Stimulated activated CD8-positive, alpha-beta memory T cell treated with anti-CD3 and anti-CD28 coated beads, Interleukin-7, amount 100 ng/mL, for 1 hour (primary cell): ENCODE measurements around the gene NELFB.

ENCODE experiments used
- DNase-seq, 2 donors: peaks; one replicate each; pipeline ENCODE4 v3.0.0-alpha.2; 2020; ENCODE audit warnings: low read depth in 2 of 2

The NELFB gene

DNA sequence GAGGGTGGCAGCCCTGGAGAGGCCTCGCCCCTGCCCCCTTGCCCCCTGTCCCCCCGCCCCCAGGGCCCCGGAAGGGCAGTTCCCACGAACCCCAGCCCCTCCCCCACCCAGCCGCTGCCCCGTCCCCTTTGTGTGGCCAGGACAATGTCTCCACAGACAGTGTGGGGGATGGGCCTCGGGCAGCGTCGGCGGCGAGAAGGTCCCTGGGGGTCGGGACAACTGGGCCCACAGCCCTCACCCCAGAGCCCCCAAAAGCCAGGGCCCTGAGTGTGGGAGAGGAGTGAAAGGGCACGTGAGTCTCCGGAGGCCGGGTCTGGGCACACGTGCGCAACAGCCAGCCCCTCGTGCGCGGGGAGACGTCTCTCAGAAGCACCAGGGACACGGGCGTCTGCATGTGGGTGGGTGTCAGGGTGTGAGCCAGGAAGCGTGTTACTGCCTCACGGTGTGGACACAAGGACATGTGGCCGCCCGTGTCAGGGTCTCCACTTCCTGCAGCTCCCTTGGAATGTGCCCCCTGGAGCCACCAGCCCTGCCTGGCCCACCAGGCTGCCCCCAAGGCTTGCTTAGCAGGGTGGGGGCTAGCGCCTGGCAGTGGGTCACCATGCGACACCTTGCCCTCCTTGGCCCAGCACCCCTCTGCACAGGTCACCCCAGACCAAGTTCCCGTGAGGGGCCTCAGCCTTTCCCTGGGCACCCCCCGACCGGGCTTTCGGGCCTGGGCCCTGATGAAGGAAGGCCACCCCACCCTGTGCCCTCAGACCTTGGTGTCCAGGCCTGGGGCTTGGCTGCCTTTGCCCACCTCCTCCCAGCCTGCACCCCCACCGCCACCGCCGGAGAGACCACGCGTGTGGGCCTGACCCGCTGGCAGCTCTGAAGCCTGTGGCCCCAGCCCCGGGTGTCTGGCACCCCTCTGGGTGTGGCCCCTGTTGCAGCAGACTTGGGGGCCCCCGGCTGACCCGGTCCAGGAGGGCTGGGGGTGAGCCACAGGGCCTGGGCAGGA, 59.7 kb downstream of the NELFB start:
- DNase-seq: no peak

DNA sequence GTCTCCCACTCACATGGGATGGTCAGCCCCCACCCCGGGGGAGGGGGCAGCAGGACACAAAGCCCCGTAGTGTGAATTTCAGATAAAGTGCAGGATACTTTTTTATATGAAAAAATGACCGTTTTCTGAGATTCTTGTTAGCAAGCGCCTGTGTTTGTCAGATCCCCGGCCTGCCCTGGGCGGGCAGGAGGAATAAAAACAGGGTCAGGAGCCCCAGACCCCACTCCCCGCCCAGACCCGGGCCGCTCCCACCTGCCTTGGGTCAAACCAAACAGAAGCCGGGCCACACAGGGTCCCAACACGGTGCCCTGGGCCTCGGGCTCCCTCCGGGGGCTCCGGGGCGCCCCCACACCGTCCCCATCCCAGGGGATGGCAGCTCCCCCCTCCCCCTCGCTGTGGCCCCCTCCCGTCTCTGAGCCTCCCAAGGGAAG, 60.5 kb downstream of the NELFB start:
- DNase-seq: no peak

DNA sequence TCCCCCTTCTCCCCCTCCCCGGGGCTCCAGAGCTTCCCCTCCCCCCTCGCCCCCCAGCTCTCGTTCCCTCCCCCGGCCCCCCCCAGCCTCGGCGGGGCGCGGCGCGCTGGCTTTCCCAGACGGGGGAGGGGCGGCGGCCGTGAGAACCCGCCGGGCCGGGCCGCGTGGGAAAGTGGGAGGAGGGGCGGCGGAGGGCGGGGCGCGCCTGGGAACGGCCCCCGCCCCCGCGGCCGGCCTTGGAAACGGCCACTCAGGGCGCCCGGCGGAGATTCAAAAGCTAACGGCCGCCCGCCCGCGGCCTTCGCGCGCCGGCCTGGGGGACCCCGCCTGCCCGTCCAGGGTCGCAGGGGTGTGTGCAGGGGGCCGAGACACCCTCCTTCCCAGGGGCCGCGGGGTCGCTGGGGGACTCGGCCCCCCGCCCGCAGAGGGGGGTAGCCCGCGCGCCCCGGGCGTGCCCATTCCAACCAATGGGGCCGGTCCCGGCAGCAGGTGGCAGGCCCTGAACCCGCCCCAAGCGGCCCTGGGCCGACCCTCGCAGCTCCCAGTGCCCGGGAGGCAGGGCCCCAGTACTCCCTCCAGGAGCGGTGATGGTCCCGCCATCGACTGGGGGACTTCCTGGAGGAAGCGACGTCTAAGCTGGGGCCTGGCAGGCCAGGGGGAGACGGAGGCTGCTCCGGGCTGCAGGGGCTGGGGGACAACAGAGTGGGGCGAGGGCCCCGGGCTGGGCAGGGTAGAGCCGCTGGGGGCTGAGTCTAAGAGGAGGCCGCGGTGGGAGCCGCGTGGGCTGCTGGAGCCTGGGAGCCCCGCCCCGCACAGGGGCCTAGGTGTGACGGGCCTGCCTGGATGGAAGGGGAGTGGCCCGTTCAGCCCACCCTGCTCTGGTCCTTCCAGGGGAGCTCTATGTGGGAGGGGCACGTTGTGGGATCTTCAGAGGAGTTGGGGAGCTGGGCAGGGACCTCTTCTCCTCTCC, 61.2 kb downstream of the NELFB start:
- no peak for DNase-seq

DNA sequence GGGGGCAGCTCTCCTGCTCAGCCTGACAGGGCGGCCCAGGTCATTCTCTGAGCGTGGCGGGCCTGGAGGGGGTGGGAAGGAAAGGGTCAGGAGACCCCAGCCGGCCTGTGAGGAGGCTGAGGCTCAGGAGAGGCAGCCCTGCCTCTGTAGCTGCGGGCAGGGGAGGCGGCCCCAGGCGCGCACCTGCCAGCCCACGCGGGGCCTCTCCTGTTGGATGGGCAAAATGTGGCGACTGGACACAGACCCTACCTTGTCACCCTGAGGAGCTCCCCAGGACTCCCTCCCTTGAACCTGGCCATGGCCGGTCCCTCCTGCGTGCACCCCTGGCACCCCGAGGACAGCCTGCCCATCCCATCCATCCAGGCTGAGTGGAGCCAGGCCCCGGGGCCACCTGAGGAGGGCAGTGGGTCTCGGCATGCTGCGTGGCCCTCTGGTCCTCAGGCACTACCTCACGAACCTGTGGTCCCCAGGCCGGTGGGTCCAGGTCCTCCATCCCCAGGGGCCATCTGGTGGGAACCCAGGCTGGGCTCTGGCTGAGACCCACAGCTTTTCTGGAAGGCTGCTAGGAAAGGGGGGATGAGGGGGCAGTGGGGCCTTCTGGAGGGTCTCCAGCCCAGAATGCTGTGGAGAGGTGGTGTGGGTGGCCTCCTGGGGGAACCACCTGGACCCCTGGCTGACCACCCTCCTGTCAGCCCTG, 62.0 kb downstream of the NELFB start:
- DNase-seq: no peak

DNA sequence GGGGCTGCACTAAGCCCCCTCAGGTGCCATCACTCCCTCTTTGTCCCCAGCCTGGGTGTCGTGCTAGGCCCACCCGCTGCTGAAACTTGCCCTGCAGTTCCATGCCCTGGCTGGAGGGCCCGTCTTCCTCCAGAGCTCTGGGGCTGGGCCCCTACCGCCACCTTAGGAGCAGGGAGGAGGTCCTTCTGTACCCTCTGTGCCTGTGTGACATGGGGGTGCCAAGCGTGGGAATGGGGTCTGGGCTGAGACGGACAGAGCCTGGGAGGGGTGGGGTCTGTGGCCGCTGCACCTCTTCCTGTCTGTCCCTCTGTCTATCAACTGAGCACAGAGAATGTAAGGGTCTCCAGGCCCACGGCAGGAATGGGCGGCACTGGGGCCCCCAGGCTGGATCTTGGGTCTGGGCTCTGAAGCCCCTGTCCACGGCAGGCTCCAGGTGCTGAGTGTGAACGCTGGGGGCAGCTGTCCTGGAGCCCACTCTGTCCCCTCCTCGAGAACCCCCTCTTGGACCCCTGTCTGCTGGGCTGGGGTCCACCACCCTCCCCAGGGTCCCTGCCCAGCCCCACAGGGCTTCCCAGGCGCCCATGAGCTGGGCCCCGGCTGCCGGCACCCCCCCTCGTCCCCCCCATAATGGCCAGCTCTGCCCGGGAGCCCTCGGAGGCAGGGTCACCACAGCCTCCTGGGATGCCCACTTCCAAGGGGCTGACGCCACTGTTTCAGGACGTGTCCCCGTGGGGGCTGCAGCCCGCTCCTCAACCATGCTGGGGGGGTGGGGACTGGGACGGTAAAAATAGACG, 62.8 kb downstream of the NELFB start:
- no peak for DNase-seq

DNA sequence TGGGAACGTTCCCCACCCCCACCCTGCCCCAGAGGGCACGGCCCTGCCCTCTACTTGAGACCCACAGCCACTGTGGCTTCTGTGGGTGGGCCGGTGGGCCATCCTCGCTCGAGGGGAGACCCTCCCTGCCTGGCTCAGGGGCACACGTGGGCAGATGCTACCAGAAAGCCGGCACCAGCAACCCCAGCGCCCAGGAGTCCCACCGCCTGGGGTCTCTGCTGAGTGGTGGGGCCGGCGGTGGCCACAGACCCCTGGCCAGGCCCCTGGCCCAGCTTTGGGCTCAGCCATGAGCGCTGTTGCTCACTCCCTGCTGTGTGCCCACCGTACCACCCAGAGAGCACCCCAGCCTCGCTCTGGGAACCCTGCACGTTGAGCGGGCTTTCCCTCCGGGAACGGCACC, 63.5 kb downstream of the NELFB start:
- DNase-seq: no peak

DNA sequence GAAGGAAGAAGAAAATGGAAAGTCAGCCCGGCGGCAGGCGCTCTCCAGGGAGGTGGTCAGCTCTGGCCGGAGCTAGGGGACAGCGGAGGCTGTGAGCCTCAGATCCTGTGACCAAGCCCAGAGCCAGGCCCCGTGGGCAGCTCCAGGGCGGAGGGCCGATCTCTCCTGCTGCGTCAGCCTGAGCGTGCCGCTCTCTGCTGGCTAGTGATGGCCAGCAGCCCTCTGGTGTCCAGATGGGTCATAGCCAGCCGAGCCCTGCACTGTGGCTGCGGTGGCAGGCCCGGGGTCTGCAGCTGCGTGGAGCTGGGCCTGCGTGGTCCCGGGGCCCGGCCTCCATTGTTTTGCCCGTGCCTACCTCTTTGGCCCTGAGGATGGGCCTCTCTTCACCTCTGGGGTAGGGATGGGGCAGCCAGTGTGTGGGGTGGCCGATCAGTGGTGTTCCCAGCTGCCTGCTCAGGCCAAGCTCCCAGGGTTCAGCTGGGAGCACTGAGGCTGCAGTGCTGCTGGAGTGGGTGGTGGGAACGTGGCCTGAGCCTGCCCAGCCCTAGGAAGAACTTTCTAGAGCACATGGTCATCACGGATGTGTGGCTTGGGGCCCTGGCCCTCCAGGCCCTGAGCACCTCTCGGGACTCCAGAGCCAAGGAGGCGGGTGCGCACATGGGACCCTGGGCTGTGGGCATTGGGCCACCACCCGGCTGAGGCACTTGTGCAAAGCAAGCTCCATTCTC, 64.0 kb downstream of the NELFB start:
- DNase-seq: no peak

DNA sequence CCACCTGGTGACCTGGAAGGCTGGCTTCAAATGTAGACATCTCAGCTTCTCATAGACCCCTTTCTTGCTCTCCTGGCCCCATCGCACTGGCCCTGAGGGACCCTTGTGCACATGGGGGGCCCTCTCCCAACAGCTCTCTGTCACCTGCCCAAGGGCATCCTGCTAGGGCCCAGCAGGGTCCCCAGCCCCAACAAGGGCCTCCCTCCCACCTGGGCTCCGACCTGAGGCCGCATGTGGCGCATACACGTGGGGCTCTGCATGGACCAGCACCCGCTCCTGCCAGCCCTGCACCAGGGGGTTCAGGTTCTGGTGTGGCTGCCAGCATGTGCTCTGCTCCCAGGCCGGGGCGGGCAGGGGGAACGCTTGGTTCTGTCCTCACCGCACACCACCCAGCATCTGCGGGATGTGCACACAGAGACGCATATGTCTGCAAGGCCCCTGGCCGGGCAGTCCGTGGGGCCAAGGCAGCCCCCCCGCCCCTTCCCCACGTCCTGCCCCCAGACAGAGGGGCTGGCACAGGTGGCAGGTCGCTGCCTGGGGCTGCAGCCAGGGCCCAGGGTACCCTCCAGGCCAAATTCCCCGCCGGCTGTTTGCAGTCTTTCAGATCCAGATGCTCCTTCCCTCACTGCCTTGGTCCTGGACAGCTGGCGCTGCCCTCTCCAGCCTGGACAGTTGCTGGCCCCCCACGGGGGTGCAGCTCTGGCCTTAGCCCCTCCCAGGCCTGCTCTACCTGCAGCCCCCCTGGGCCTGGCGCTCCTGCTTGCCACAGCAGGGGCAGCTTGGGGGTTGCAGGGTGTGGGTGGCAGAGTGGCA, 64.8 kb downstream of the NELFB start:
- DNase-seq: no peak

DNA sequence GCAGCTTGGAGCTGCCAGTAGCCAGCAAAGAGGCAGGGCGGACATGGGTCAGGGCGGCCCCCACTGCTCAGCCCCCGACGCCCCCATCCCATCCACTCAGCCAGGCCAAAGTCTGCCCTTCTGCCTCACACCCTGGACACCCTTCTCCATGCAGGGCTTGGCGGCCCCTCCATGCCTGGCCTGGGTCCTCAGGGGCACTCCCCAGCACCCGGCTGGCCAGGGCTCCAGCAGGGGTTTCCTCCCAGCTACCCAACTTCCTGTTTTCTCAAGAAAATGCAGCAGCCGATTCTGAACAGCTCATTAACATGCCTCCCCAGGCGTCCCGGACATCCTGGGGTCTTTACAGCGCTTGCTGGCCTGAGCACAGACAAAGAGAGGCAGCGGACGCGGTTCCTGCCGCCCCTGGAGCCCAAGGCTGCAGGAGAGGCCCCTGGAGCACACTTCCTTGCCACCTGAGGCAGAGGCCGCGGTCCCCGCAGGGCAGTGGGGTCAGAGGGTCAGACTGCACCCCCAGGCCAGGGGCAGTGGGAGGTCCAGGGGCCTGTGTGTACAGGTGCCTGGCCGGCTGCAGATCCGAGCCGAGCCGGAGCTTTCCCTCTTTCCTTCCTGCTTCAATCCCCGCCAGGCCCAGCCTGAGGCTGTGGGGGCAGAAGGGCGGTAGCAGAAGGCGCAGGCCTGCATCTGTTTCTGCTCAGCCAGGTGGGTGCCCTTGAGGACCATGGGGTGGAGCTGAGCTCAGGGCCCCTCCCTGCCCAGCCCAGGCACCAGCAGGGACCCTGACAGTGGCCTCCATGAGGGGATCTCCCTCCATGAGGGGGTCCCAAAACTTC, 65.6 kb downstream of the NELFB start:
- DNase-seq: no peak

DNA sequence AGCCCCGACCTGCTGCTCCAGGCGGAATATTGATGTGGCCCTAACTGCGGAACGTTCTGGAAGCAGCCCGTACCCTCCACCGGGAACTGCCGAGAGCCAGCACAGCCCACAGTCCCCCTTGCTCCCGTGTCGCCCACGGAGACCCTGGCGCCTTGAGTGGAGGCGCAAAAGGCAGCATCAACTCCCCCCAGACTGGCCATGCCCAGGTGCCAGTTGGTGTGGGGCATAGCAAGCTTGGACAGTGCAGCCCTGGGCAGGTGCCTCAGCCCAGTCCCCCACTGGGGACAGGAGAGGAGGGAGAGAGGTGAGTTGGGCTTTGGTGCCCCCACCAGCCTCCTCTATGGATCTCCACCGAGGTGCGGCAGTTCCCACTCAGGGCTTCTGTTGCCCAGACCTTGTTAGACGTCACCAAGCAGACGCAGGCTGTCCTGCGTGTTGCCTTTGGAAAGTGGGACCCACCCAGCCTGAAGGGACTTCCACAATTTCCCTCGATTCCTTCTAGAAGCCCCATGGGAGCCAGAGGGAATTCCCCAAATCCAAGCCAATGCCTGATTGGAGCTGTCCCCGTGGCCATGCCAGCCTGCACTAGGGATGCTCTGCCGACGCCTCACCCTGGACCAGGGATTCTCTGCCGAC, 66.7 kb downstream of the NELFB start:
- DNase-seq: no peak
